B cell (primary cell): ENCODE results near the gene ZNF354C. TPM values are rescaled to one million over a fixed set of nuclear protein-coding genes. Genes with fewer than 3 reads are reported as not detected.

Experiments
- ATAC-seq: fragments of 200-7000 bp; cut with Tn5 transposase; one replicate; pipeline ENCODE4 v1.10.0; 2021; ENCODE audit warnings: low read depth, mild to moderate bottlenecking, moderate number of reproducible peaks, moderate library complexity
- CTCF ChIA-PET: fragments of 350-600 bp; sonication (Branson Sonifier 250); formaldehyde crosslinking; loops from one replicate; lab custom pipeline; 2021; ENCODE audit warnings: antibody characterized with exemption, inconsistent platforms; lab: Charles Lee
- POLR2A ChIA-PET: fragments of 350-600 bp; sonication (Branson Sonifier 250); formaldehyde crosslinking; loops from one replicate; lab custom pipeline; 2021; ENCODE audit warnings: antibody characterized with exemption; lab: Charles Lee
- DNase-seq: peaks from one replicate; pipeline ENCODE4 v3.0.0; 2013
- H2AFZ ChIP-seq: 2 replicates; pipeline ENCODE4 v1.6.1; 2012; ENCODE audit warnings: mild to moderate bottlenecking, low read depth, low read length; ENCODE audit not compliant: insufficient read depth, poor library complexity, severe bottlenecking
- H3K27ac ChIP-seq, 2 donors: 1 replicate in 1 of 2; 2 replicates in 1 of 2; pipeline ENCODE4 v1.5.1; 2012 to 2013; ENCODE audit warnings: low read length in 2 of 2, mild to moderate bottlenecking in 2 of 2, moderate library complexity in 1 of 2
- H3K27me3 ChIP-seq, 4 experiments: fragments of 200-600 bp in 1 of 4; sonication (generic) in 1 of 4; replicated peaks in 1 of 4; 1 replicate in 2 of 4; 2 replicates in 2 of 4; pipeline versions ENCODE4 v1.6.1 to v1.7.0; 2013 to 2016; ENCODE audit warnings: low read length in 3 of 4, mild to moderate bottlenecking in 2 of 4, mixed read lengths in 1 of 4, moderate library complexity in 1 of 4; ENCODE audit not compliant: insufficient read depth in 4 of 4, control insufficient read depth in 3 of 4; ENCODE audit errors: control extremely low read depth in 1 of 4
- H3K36me3 ChIP-seq, 2 experiments: replicated peaks in 1 of 2; 1 replicate in 1 of 2; 2 replicates in 1 of 2; pipeline versions ENCODE4 v1.6.1 to v1.7.1; 2013; ENCODE audit warnings: low read length in 1 of 2; ENCODE audit not compliant: insufficient read depth in 2 of 2, control insufficient read depth in 1 of 2; ENCODE audit errors: control extremely low read depth in 1 of 2, extremely low read depth in 1 of 2
- H3K4me1 ChIP-seq, 2 donors: fragments of 200-600 bp in 1 of 2; sonication (generic) in 1 of 2; 1 replicate in 1 of 2; 2 replicates in 1 of 2; pipeline versions ENCODE4 v1.5.1 to v1.6.1; 2013 to 2017; ENCODE audit warnings: low read length in 2 of 2; ENCODE audit not compliant: control insufficient read depth in 2 of 2, insufficient read depth in 2 of 2
- H3K4me2 ChIP-seq: replicated peaks from 2 replicates; pipeline ENCODE3; 2012; ENCODE audit warnings: mild to moderate bottlenecking, low read depth, low read length; ENCODE audit not compliant: poor library complexity, severe bottlenecking
- H3K4me3 ChIP-seq, 5 experiments: fragments of 200-600 bp in 1 of 5; sonication (generic) in 1 of 5; 1 replicate in 3 of 5; 2 replicates in 2 of 5; pipeline versions ENCODE4 v1.5.1 to v1.7.0; 2011 to 2016; ENCODE audit warnings: low read length in 4 of 5, mild to moderate bottlenecking in 4 of 5, low read depth in 2 of 5, control low read depth in 1 of 5, moderate library complexity in 1 of 5; ENCODE audit not compliant: insufficient read depth in 1 of 5; ENCODE audit errors: control extremely low read depth in 1 of 5, extremely low read depth in 1 of 5
- H3K79me2 ChIP-seq: fragments of 200-600 bp; sonication (generic); one replicate; pipeline ENCODE4 v1.6.0; 2016; ENCODE audit warnings: low read length; ENCODE audit not compliant: control insufficient read depth, insufficient read depth
- H3K9ac ChIP-seq: fragments of 200-600 bp; sonication (generic); 2 replicates; pipeline ENCODE4 v1.6.1; 2017; ENCODE audit warnings: mild to moderate bottlenecking, low read length, moderate library complexity
- H3K9me3 ChIP-seq, 3 donors: one replicate each; pipeline versions ENCODE4 v1.6.1 to v1.7.1; 2013; ENCODE audit warnings: low read length in 2 of 3; ENCODE audit not compliant: control insufficient read depth in 2 of 3, insufficient read depth in 1 of 3; ENCODE audit errors: control extremely low read depth in 1 of 3
- H4K20me1 ChIP-seq: 2 replicates; pipeline ENCODE4 v1.6.0; 2012; ENCODE audit warnings: mild to moderate bottlenecking, low read length; ENCODE audit not compliant: insufficient read depth, control insufficient read depth, poor library complexity, severe bottlenecking
- H3K27ac Mint-ChIP-seq: one replicate; pipeline ENCODE4 v1.8.0; 2021; ENCODE audit warnings: mixed read lengths
- H3K27me3 Mint-ChIP-seq: one replicate; pipeline ENCODE4 v1.8.0; 2021; ENCODE audit warnings: mixed read lengths
- H3K4me1 Mint-ChIP-seq: one replicate; pipeline ENCODE4 v1.8.0; 2021; ENCODE audit warnings: mixed read lengths
- H3K4me3 Mint-ChIP-seq: one replicate; pipeline ENCODE4 v1.8.0; 2021; ENCODE audit warnings: mixed read lengths
- H3K9me3 Mint-ChIP-seq: one replicate; pipeline ENCODE4 v1.8.0; 2022; ENCODE audit warnings: mixed read lengths; ENCODE audit not compliant: insufficient read depth
- CTCF ChIP-seq: fragments of 200-600 bp; IDR thresholded peaks from one replicate; pipeline ENCODE4 v1.8.0; 2022; ENCODE audit warnings: antibody characterized with exemption, mild to moderate bottlenecking
- EZH2 ChIP-seq: IDR thresholded peaks from 2 replicates; pipeline ENCODE4 v1.6.1; 2012; ENCODE audit warnings: borderline replicate concordance, low read depth, mild to moderate bottlenecking, moderate library complexity, low read length; ENCODE audit not compliant: insufficient read depth, poor library complexity, severe bottlenecking
- WGBS: methylation state at CpG from one replicate; pipeline ENCODE4 v1.1.5; 2013; ENCODE audit warnings: missing lambda C conversion rate; ENCODE audit not compliant: insufficient coverage; 5-methylcytosine and 5-hydroxymethylcytosine counted together
- intact Hi-C: fragments of 100-400 bp; cut with micrococcal nuclease; formaldehyde crosslinking; loops from one replicate; pipeline ENCODE4 v1.10.0; 2022
- polyA plus RNA-seq: library from polyadenylated mRNA; depleted of rRNA; stranded (reverse); fragments of >200 nt; gene quantifications from 2 replicates; pipeline ENCODE4 v1.2.3, GENCODE V29; 2012
- total RNA-seq, 2 donors: library from RNA; stranded (reverse); fragments of 120-200 nt in 1 of 2; gene quantifications; 1 replicate in 1 of 2; 2 replicates in 1 of 2; pipeline versions ENCODE4 v1.2.3 to v1.2.4, GENCODE V29; 2013 to 2022

ZNF354C gene
- total and polyA plus RNA-seq, 2 donors (not counting 1 experiment from before 2014, with no cell fraction given): 2.2 to 9.5 TPM

- Mint-ChIP-seq H3K27me3 (no peaks in the 10 kb centered on the region), H3K4me1 (no peaks in the 10 kb centered on the region), H3K27ac (no peak overlapping the region), H3K9me3 (no peaks in the 10 kb centered on the region), H3K4me3 (no peak overlapping the region)
- Histone ChIP-seq H3K27ac (no peak overlapping the region), H3K36me3 (no peaks in the 10 kb centered on the region), H3K4me2 (no peak overlapping the region), H4K20me1 (no peaks in the 10 kb centered on the region), H2AFZ (no peak overlapping the region), H3K27me3 (no peaks in the 10 kb centered on the region), H3K4me1 (no peaks in the 10 kb centered on the region), H3K79me2 (no peaks in the 10 kb centered on the region), H3K9ac (no peak overlapping the region), H3K9me3 (peaks cover 0 to 45% (median 0%) of the 10 kb centered on the region in 3 donors), H3K4me3 (no peak overlapping the region)
- intact Hi-C loops: no loop called here
- ATAC-seq: no peak
- 86% methylated on average over 13 of the region's 14 CpGs for WGBS
- no peak for TF ChIP-seq CTCF
- no peak for TF ChIP-seq EZH2
- DNase-seq: no peak
- ChIA-PET POLR2A (no interaction called here), CTCF (no interaction called here)
Observed at GRCh38 chr5:179128976-179129375, 68.8 kb downstream of the ZNF354C start.

GRCh38 chr5:179129607-179130071, 69.5 kb downstream of the ZNF354C start:
- Mint-ChIP-seq H3K4me3 (no peak overlapping the region), H3K27ac (no peak overlapping the region), H3K27me3 (no peaks in the 10 kb centered on the region), H3K4me1 (no peaks in the 10 kb centered on the region), H3K9me3 (no peaks in the 10 kb centered on the region)
- H3K27me3 ChIP-seq: no peaks in the 10 kb centered on the region
- H3K4me2 ChIP-seq: no peak overlapping the region
- H3K9me3 ChIP-seq: peaks cover 0 to 42% (median 0%) of the 10 kb centered on the region in 3 donors
- TF ChIP-seq EZH2: no peak
- TF ChIP-seq CTCF: no peak
- no peak overlapping the region for H3K9ac ChIP-seq
- DNase-seq: no peak
- H3K79me2 ChIP-seq: no peaks in the 10 kb centered on the region
- no peaks in the 10 kb centered on the region for H3K4me1 ChIP-seq
- 93% methylated on average over 18 of the region's 18 CpGs for WGBS
- no peaks in the 10 kb centered on the region for H3K36me3 ChIP-seq
- CTCF ChIA-PET: no interaction called here
- H4K20me1 ChIP-seq: no peaks in the 10 kb centered on the region
- H2AFZ ChIP-seq: no peak overlapping the region
- POLR2A ChIA-PET: no interaction called here
- H3K27ac ChIP-seq: no peak overlapping the region
- H3K4me3 ChIP-seq: no peak overlapping the region
- intact Hi-C loops: no loop called here
- no peak for ATAC-seq
